ENCODE data around the gene TAS1R1. TPM values are rescaled to one million over a fixed set of nuclear protein-coding genes. Genes with fewer than 3 reads are reported as not detected.

The TAS1R1 gene
- total RNA-seq, 6 experiments from 2014 or later = 0.26 TPM; not detected in 5

DNA sequence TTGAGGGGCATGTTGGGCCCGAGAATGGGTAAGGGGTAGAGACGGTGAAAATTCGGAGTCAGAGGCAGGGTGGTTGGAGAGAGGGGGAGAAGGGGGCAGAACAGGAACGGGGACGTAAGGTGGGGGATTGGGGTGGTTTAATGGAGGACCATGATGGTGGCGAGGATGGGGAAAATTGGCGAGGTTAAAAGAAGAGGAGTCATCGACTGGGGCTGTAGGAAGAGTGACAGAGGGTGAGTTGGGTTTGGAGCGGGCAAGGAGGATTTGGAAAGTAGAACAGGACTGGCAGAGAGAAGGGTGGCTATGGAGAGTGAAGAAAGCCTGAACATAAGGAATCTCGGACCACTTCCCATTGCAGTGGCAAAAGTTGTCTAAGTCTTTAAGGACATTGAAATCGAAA lies 13.9 kb downstream of the TAS1R1 start:
- Histone ChIP-seq H3K27me3 (no peaks in the 10 kb centered on the region), H3K4me3 (no peak overlapping the region), H3K9me3 (no peaks in the 10 kb centered on the region), H3K27ac (no peak overlapping the region), H3K36me3 (no peaks in the 10 kb centered on the region), H3K4me1 (no peaks in the 10 kb centered on the region)
- ATAC-seq (no peak), DNase-seq (no peak)
- TF ChIP-seq CTCF (IDR thresholded peaks at IDR 0.05) = no peak
- TF ChIP-seq POLR2A (IDR thresholded peaks at IDR 0.05) = no peak
- 84% methylated on average over 10 of the region's 11 CpGs for WGBS (ENCODE audit: insufficient coverage, low coverage, low lambda C conversion rate, missing lambda C conversion rate)
- intact Hi-C loops (cut with DNase I) = no loop called here

DNA sequence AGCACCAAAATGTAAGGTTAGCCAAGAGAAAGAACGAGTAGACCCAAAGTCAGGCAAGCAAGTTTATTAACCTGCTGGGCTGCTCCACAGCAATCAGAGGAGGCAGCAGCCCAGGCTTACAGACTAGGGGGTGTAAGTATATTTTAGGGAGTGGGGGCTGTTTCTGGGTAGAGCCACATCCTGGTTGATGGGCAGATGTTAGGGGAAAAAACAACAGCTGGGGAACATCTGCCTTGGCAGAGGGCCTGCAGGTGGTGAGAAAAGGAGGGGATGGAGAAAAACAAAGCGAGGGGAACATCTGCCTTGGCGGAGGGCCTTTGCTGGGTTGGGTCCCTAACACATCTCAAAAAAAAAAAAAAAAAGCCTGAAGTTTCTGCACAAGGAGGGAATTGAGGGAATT lies 15.0 kb downstream of the TAS1R1 start:
- no peak for ATAC-seq
- intact Hi-C loops (cut with DNase I) = no loop called here

DNA sequence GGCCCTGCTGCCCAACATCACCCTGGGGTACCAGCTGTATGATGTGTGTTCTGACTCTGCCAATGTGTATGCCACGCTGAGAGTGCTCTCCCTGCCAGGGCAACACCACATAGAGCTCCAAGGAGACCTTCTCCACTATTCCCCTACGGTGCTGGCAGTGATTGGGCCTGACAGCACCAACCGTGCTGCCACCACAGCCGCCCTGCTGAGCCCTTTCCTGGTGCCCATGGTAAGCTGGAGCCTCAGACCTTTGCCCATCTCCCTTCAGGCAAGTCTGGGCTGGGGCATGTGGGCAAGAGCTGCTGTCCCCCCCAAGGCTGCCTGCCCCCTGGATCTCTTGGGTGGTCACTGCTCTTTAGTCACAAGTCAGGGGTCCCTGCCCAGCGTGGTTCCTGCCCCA lies 15.9 kb downstream of the TAS1R1 start:
- ATAC-seq (no peak), DNase-seq (no peak)
- Histone ChIP-seq H3K9me3 (no peaks in the 10 kb centered on the region), H3K27me3 (no peaks in the 10 kb centered on the region), H3K36me3 (no peaks in the 10 kb centered on the region), H3K4me3 (no peak overlapping the region), H3K27ac (no peak overlapping the region), H3K4me1 (no peaks in the 10 kb centered on the region)
- no peak for TF ChIP-seq POLR2A (IDR thresholded peaks at IDR 0.05)
- TF ChIP-seq CTCF (IDR thresholded peaks at IDR 0.05) = no peak
- intact Hi-C loops (cut with DNase I) = no loop called here
- 0% methylated on average over 1 of the region's 5 CpGs for WGBS (ENCODE audit: insufficient coverage, low coverage, low lambda C conversion rate, missing lambda C conversion rate)

More for the DNA sequence above, 15.0 kb downstream of the TAS1R1 start:
- no peak for TF ChIP-seq POLR2A (IDR thresholded peaks at IDR 0.05)
- no peak for TF ChIP-seq CTCF (IDR thresholded peaks at IDR 0.05)
- 63% methylated on average over 1 of the region's 3 CpGs for WGBS (ENCODE audit: insufficient coverage, low coverage, low lambda C conversion rate, missing lambda C conversion rate)
- Histone ChIP-seq H3K4me1 (no peaks in the 10 kb centered on the region), H3K4me3 (no peak overlapping the region), H3K36me3 (no peaks in the 10 kb centered on the region), H3K9me3 (no peaks in the 10 kb centered on the region), H3K27me3 (no peaks in the 10 kb centered on the region), H3K27ac (no peak overlapping the region)
- no peak for DNase-seq

GRCh38 chr1:6572653-6573383 lies 17.7 kb downstream of the TAS1R1 start:
- TF ChIP-seq POLR2A (IDR thresholded peaks at IDR 0.05) (no peak), CTCF (IDR thresholded peaks at IDR 0.05) (no peak)
- ATAC-seq = no peak
- no peak for DNase-seq

More at GRCh38 chr1:6572653-6573383, 17.7 kb downstream of the TAS1R1 start:
- H3K4me3 ChIP-seq = no peak overlapping the region
- intact Hi-C loops (cut with DNase I) = no loop called here
- H3K27ac ChIP-seq = no peak overlapping the region
- WGBS (ENCODE audit: insufficient coverage, low coverage, low lambda C conversion rate, missing lambda C conversion rate) = 59% methylated on average over 10 of the region's 12 CpGs
- H3K9me3 ChIP-seq = no peaks in the 10 kb centered on the region
- H3K36me3 ChIP-seq = no peaks in the 10 kb centered on the region
- H3K27me3 ChIP-seq = no peaks in the 10 kb centered on the region
- H3K4me1 ChIP-seq = no peaks in the 10 kb centered on the region

Measured in right lobe of liver (tissue), 6 donors.